H9 (cell line): Measurements from ENCODE around the gene CMSS1. TPM values are rescaled to one million over a fixed set of nuclear protein-coding genes. Genes with fewer than 3 reads are reported as not detected.

Source experiments
- DNase-seq: peaks from one replicate; pipeline ENCODE4 v3.0.0-alpha.2; 2017
- H2AFZ ChIP-seq: one replicate; pipeline ENCODE4 v1.6.1; 2013; ENCODE audit warnings: mild to moderate bottlenecking, low read length, control low read depth, moderate library complexity
- H2AK5ac ChIP-seq: 2 replicates; pipeline ENCODE4 v1.6.1; 2013; ENCODE audit warnings: low read length, control low read depth, mixed read lengths; ENCODE audit not compliant: insufficient read length
- H2BK120ac ChIP-seq: one replicate; pipeline ENCODE4 v1.6.1; 2013; ENCODE audit warnings: low read depth, mild to moderate bottlenecking, low read length, control low read depth, inconsistent platforms; ENCODE audit not compliant: poor library complexity, severe bottlenecking
- H2BK12ac ChIP-seq: 2 replicates; pipeline ENCODE4 v1.6.1; 2013; ENCODE audit warnings: low read length, control low read depth, mixed read lengths, low read depth; ENCODE audit not compliant: insufficient read length
- H2BK15ac ChIP-seq: 2 replicates; pipeline ENCODE4 v1.6.1; 2013; ENCODE audit warnings: low read depth, low read length, control low read depth
- H2BK20ac ChIP-seq: one replicate; pipeline ENCODE4 v1.6.1; 2013; ENCODE audit warnings: low read depth, mild to moderate bottlenecking, low read length, control low read depth, inconsistent platforms; ENCODE audit not compliant: poor library complexity, severe bottlenecking
- H2BK5ac ChIP-seq: 2 replicates; pipeline ENCODE4 v1.6.1; 2013; ENCODE audit warnings: low read length, control low read depth, mixed read lengths; ENCODE audit not compliant: insufficient read length
- H3K14ac ChIP-seq: 2 replicates; pipeline ENCODE4 v1.6.1; 2013; ENCODE audit warnings: low read length, control low read depth; ENCODE audit not compliant: insufficient read depth
- H3K18ac ChIP-seq: 2 replicates; pipeline ENCODE4 v1.6.1; 2013; ENCODE audit warnings: low read depth, mild to moderate bottlenecking, mixed read lengths, low read length, control low read depth; ENCODE audit not compliant: insufficient read length
- H3K23ac ChIP-seq: 2 replicates; pipeline ENCODE4 v1.6.1; 2013; ENCODE audit warnings: low read length, control low read depth, mixed read lengths, low read depth; ENCODE audit not compliant: insufficient read length
- H3K23me2 ChIP-seq: 2 replicates; pipeline ENCODE4 v1.6.1; 2013; ENCODE audit warnings: low read depth, mild to moderate bottlenecking, mixed read lengths, low read length, control low read depth; ENCODE audit not compliant: insufficient read length, poor library complexity, severe bottlenecking
- H3K27ac ChIP-seq: 2 replicates; pipeline ENCODE4 v1.5.1; 2013; ENCODE audit warnings: low read length, control low read depth, mixed read lengths, low read depth; ENCODE audit not compliant: insufficient read length
- H3K27me3 ChIP-seq: 2 replicates; pipeline ENCODE4 v1.6.1; 2013; ENCODE audit warnings: low read length, control low read depth, inconsistent platforms; ENCODE audit not compliant: insufficient read depth
- H3K4ac ChIP-seq: 2 replicates; pipeline ENCODE4 v1.6.1; 2013; ENCODE audit warnings: low read depth, mild to moderate bottlenecking, control low read depth, inconsistent platforms, low read length, moderate library complexity
- H3K4me1 ChIP-seq: 2 replicates; pipeline ENCODE4 v1.6.1; 2013; ENCODE audit warnings: low read length, control low read depth, inconsistent platforms; ENCODE audit not compliant: insufficient read depth
- H3K4me2 ChIP-seq: 2 replicates; pipeline ENCODE4 v1.6.1; 2013; ENCODE audit warnings: low read length, control low read depth, mixed read lengths; ENCODE audit not compliant: insufficient read length, insufficient read depth
- H3K56ac ChIP-seq: 2 replicates; pipeline ENCODE4 v1.6.1; 2013; ENCODE audit warnings: low read depth, mild to moderate bottlenecking, mixed read lengths, low read length, control low read depth; ENCODE audit not compliant: insufficient read length
- H3K79me1 ChIP-seq: 2 replicates; pipeline ENCODE4 v1.6.1; 2013; ENCODE audit warnings: low read depth, mild to moderate bottlenecking, moderate library complexity, low read length, control low read depth, inconsistent platforms; ENCODE audit not compliant: insufficient read depth, poor library complexity, severe bottlenecking
- H3K79me2 ChIP-seq: 2 replicates; pipeline ENCODE4 v1.6.1; 2013; ENCODE audit warnings: low read length, control low read depth, inconsistent platforms; ENCODE audit not compliant: insufficient read depth
- H3K9ac ChIP-seq: 2 replicates; pipeline ENCODE4 v1.6.1; 2013; ENCODE audit warnings: low read length, control low read depth, mixed read lengths; ENCODE audit not compliant: insufficient read length; ENCODE audit errors: extremely low read depth
- H3K9me3 ChIP-seq: one replicate; pipeline ENCODE4 v1.6.1; 2013; ENCODE audit warnings: low read depth, low read length, inconsistent platforms; ENCODE audit not compliant: control insufficient read depth
- H3T11ph ChIP-seq: one replicate; pipeline ENCODE4 v1.6.1; 2013; ENCODE audit warnings: mild to moderate bottlenecking, low read length, control low read depth, inconsistent platforms
- H4K20me1 ChIP-seq: one replicate; pipeline ENCODE4 v1.6.1; 2013; ENCODE audit not compliant: control insufficient read depth, insufficient read length, insufficient read depth
- H4K5ac ChIP-seq: 2 replicates; pipeline ENCODE4 v1.6.1; 2013; ENCODE audit warnings: low read depth, mild to moderate bottlenecking, mixed read lengths, low read length, control low read depth; ENCODE audit not compliant: insufficient read length
- H4K8ac ChIP-seq: replicated peaks from 2 replicates; pipeline ENCODE4 v1.6.1; 2013; ENCODE audit warnings: low read length, control low read depth, mixed read lengths, low read depth; ENCODE audit not compliant: insufficient read length
- H4K91ac ChIP-seq: 2 replicates; pipeline ENCODE4 v1.6.1; 2013; ENCODE audit warnings: low read depth, mild to moderate bottlenecking, moderate library complexity, mixed read lengths, low read length, control low read depth; ENCODE audit not compliant: insufficient read length
- H3K27ac Mint-ChIP-seq, 3 experiments: 2 replicates in 2 of 3; 3 replicates in 1 of 3; pipeline ENCODE4 v1.8.0; 2020 to 2021; ENCODE audit warnings: mixed read lengths in 3 of 3, mild to moderate bottlenecking in 1 of 3, moderate library complexity in 1 of 3
- H3K27me3 Mint-ChIP-seq: 2 replicates; pipeline ENCODE4 v1.8.0; 2021; ENCODE audit warnings: low read depth, mild to moderate bottlenecking, moderate library complexity, mixed read lengths
- H3K36me3 Mint-ChIP-seq, 3 experiments: 2 replicates in 2 of 3; 3 replicates in 1 of 3; pipeline ENCODE4 v1.8.0; 2020 to 2021; ENCODE audit warnings: low read depth in 3 of 3, mixed read lengths in 3 of 3; ENCODE audit not compliant: insufficient read depth in 1 of 3
- H3K4me1 Mint-ChIP-seq, 2 experiments: 2 replicates each; pipeline ENCODE4 v1.8.0; 2020; ENCODE audit warnings: mixed read lengths in 2 of 2
- H3K4me3 Mint-ChIP-seq, 2 experiments: 2 replicates in 1 of 2; 3 replicates in 1 of 2; pipeline ENCODE4 v1.8.0; 2020 to 2021; ENCODE audit warnings: mild to moderate bottlenecking in 2 of 2, mixed read lengths in 2 of 2, moderate library complexity in 1 of 2
- H3K9me3 Mint-ChIP-seq, 2 experiments: 2 replicates in 1 of 2; 3 replicates in 1 of 2; pipeline ENCODE4 v1.8.0; 2020; ENCODE audit warnings: mild to moderate bottlenecking in 2 of 2, mixed read lengths in 2 of 2, moderate library complexity in 1 of 2
- CTCF ChIP-seq: fragments of 200-600 bp; sonication (generic); conservative IDR thresholded peaks from 3 replicates; pipeline ENCODE4 v1.8.0; 2021; ENCODE audit warnings: antibody characterized with exemption, mild to moderate bottlenecking
- WGBS: extraction: QIAGEN DNeasy Blood & Tissue Kit; methylation state at CpG from one replicate; pipeline ENCODE4 v1.1.7; 2013; ENCODE audit warnings: missing lambda C conversion rate, low lambda C conversion rate, mixed read lengths; ENCODE audit not compliant: insufficient read length; ENCODE audit errors: extremely low coverage; 5-methylcytosine and 5-hydroxymethylcytosine counted together
- total RNA-seq: library from RNA; stranded (reverse); gene quantifications from 2 replicates; pipeline ENCODE4 v1.2.1, GENCODE V29; 2021

CMSS1 gene
- total RNA-seq, 1 experiment from 2014 or later, result 61.8 TPM

GRCh38 chr3:99874237-99875002 lies 56.8 kb downstream of the CMSS1 start:
- H3K27me3 ChIP-seq, result peaks cover 15% of the 10 kb centered on the region
- no peak overlapping the region for H4K8ac ChIP-seq
- H3K36me3 Mint-ChIP-seq, result no peaks in the 10 kb centered on the region
- no peak overlapping the region for H2BK20ac ChIP-seq
- no peak overlapping the region for H2BK120ac ChIP-seq
- no peak overlapping the region for H2BK5ac ChIP-seq
- no peak overlapping the region for H3K27ac ChIP-seq
- H3K4me2 ChIP-seq, result no peak overlapping the region
- TF ChIP-seq CTCF, result no peak
- H3K4me1 ChIP-seq, result no peaks in the 10 kb centered on the region
- H3K4me3 Mint-ChIP-seq, result no peak overlapping the region
- H3K23me2 ChIP-seq, result peaks cover 4% of the 10 kb centered on the region
- no peak overlapping the region for H3K23ac ChIP-seq
- no peak overlapping the region for H2AFZ ChIP-seq
- H2BK15ac ChIP-seq, result no peak overlapping the region
- H4K5ac ChIP-seq, result no peak overlapping the region
- no peak for DNase-seq
- H4K20me1 ChIP-seq, result no peaks in the 10 kb centered on the region
- H3K14ac ChIP-seq, result no peak overlapping the region
- no peak overlapping the region for H2BK12ac ChIP-seq
- H3K9ac ChIP-seq, result no peak overlapping the region
- peaks cover 15 to 16% of the 10 kb centered on the region in 2 experiments for H3K4me1 Mint-ChIP-seq
- H3K9me3 ChIP-seq, result no peaks in the 10 kb centered on the region
- WGBS, result no CpG with 5 or more reads among the region's 3 CpGs
- H4K91ac ChIP-seq, result no peak overlapping the region
- no peak overlapping the region for H3K18ac ChIP-seq
- H3T11ph ChIP-seq, result no peak overlapping the region
- H2AK5ac ChIP-seq, result no peak overlapping the region
- no peak overlapping the region for H3K56ac ChIP-seq
- no peak overlapping the region for H3K4ac ChIP-seq
- no peaks in the 10 kb centered on the region for H3K9me3 Mint-ChIP-seq
- no peaks in the 10 kb centered on the region for H3K79me2 ChIP-seq
- peaks cover 96% of the 10 kb centered on the region for H3K27me3 Mint-ChIP-seq
- no peaks in the 10 kb centered on the region for H3K79me1 ChIP-seq
- H3K27ac Mint-ChIP-seq, result no peak overlapping the region
